ENCODE data around the gene AKR1C1. TPM values are rescaled to one million over a fixed set of nuclear protein-coding genes. Genes with fewer than 3 reads are reported as not detected.

Gene AKR1C1
- total RNA-seq, 1 experiment from 2014 or later, result 1.9 TPM

GRCh38 chr10:4926400-4926799, 36.8 kb upstream of the AKR1C1 start:
- Histone ChIP-seq H2BK12ac (ENCODE audit: insufficient read length, low read depth, low read length) (no peak overlapping the region), H2AK5ac (ENCODE audit: insufficient read length, low read length) (no peak overlapping the region), H3K14ac (ENCODE audit: insufficient read depth, low read length) (no peak overlapping the region), H4K5ac (ENCODE audit: insufficient read length, low read depth, low read length) (no peak overlapping the region), H2BK15ac (ENCODE audit: low read depth, low read length) (no peak overlapping the region), H3K79me2 (ENCODE audit: insufficient read depth, low read length) (no peaks in the 10 kb centered on the region), H3K4me1 (ENCODE audit: insufficient read depth, low read length) (no peaks in the 10 kb centered on the region), H3K27ac (ENCODE audit: insufficient read length, low read depth, low read length) (no peak overlapping the region), H2BK20ac (ENCODE audit: low read depth, low read length, poor library complexity, severe bottlenecking) (no peak overlapping the region), H2AFZ (ENCODE audit: low read length) (no peak overlapping the region), H3K23ac (ENCODE audit: insufficient read length, low read depth, low read length) (no peak overlapping the region), H3K23me2 (ENCODE audit: insufficient read length, low read depth, low read length, poor library complexity, severe bottlenecking) (no peaks in the 10 kb centered on the region), H3K9me3 (ENCODE audit: control insufficient read depth, low read depth, low read length) (no peaks in the 10 kb centered on the region), H4K8ac (replicated peaks; ENCODE audit: insufficient read length, low read depth, low read length) (no peak overlapping the region), H3K56ac (ENCODE audit: insufficient read length, low read depth, low read length) (no peak overlapping the region), H3K18ac (ENCODE audit: insufficient read length, low read depth, low read length) (no peak overlapping the region), H3K79me1 (ENCODE audit: insufficient read depth, low read depth, low read length, poor library complexity, severe bottlenecking) (no peaks in the 10 kb centered on the region), H2BK120ac (ENCODE audit: low read depth, low read length, poor library complexity, severe bottlenecking) (no peak overlapping the region), H4K20me1 (ENCODE audit: control insufficient read depth, insufficient read depth, insufficient read length) (no peaks in the 10 kb centered on the region), H3K27me3 (ENCODE audit: insufficient read depth, low read length) (no peaks in the 10 kb centered on the region), H3T11ph (ENCODE audit: low read length) (no peak overlapping the region), H3K4ac (ENCODE audit: low read depth, low read length) (no peak overlapping the region), H2BK5ac (ENCODE audit: insufficient read length, low read length) (no peak overlapping the region), H4K91ac (ENCODE audit: insufficient read length, low read depth, low read length) (no peak overlapping the region), H3K9ac (ENCODE audit: extremely low read depth, insufficient read length, low read length) (no peak overlapping the region), H3K4me2 (ENCODE audit: insufficient read depth, insufficient read length, low read length) (no peak overlapping the region)
- no peaks in the 10 kb centered on the region for H3K4me1 Mint-ChIP-seq
- H3K4me3 Mint-ChIP-seq, result no peak overlapping the region
- peaks cover 23 to 73% of the 10 kb centered on the region in 2 experiments for H3K9me3 Mint-ChIP-seq
- peaks cover 0 to 11% (median 0%) of the 10 kb centered on the region in 3 experiments; a peak in 1 of 7 replicates for H3K36me3 Mint-ChIP-seq (ENCODE audit: insufficient read depth in 1 of 3, low read depth in 3 of 3)
- TF ChIP-seq, protein P1, sequence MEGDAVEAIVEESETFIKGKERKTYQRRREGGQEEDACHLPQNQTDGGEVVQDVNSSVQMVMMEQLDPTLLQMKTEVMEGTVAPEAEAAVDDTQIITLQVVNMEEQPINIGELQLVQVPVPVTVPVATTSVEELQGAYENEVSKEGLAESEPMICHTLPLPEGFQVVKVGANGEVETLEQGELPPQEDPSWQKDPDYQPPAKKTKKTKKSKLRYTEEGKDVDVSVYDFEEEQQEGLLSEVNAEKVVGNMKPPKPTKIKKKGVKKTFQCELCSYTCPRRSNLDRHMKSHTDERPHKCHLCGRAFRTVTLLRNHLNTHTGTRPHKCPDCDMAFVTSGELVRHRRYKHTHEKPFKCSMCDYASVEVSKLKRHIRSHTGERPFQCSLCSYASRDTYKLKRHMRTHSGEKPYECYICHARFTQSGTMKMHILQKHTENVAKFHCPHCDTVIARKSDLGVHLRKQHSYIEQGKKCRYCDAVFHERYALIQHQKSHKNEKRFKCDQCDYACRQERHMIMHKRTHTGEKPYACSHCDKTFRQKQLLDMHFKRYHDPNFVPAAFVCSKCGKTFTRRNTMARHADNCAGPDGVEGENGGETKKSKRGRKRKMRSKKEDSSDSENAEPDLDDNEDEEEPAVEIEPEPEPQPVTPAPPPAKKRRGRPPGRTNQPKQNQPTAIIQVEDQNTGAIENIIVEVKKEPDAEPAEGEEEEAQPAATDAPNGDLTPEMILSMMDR (conservative IDR thresholded peaks at IDR 0.05), result no peak
- H3K27ac Mint-ChIP-seq, result no peak overlapping the region
- H3K27me3 Mint-ChIP-seq (ENCODE audit: low read depth), result no peaks in the 10 kb centered on the region
- DNase-seq, result no peak

All from H9 (cell line).